GM12801 (cell line): ENCODE data around the gene ZNF277.

Experiments used
- CTCF ChIP-seq: IDR thresholded peaks from one replicate; pipeline ENCODE4 v1.5.1; 2011; ENCODE audit warnings: control low read depth; ENCODE audit not compliant: insufficient read length; ENCODE audit errors: extremely low read depth

The ZNF277 gene

DNA sequence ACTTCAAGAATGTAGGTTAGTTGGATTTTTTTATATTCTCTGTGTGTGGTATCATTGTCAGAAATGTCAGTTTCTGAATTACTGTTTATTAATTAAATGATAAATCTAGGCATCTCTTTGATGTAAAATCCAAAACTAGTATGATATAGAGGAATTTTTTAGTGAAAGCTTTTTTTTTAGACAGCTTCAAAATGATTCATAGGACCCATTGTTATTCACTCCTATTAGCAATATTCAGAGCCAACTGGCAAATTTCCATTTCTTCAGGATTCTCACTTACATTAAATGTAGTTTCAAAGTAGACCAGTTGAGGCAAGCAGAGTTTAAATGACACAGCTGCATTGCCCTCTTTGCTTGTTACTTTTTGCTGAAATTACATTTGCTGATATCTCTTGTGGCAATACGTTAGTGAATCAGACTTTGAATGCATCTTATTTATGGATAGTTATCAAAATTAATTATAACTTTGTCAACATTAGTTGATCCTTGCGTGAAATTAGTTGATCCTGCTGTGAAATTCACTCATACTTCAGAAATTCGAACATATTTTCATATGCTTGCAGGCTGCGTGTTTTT, 20.3 kb downstream of the ZNF277 start:
- TF ChIP-seq CTCF, result no peak

- no peak for TF ChIP-seq CTCF
These were observed 22.1 kb downstream of the ZNF277 start for GRCh38 chr7:112228632-112229031.

DNA sequence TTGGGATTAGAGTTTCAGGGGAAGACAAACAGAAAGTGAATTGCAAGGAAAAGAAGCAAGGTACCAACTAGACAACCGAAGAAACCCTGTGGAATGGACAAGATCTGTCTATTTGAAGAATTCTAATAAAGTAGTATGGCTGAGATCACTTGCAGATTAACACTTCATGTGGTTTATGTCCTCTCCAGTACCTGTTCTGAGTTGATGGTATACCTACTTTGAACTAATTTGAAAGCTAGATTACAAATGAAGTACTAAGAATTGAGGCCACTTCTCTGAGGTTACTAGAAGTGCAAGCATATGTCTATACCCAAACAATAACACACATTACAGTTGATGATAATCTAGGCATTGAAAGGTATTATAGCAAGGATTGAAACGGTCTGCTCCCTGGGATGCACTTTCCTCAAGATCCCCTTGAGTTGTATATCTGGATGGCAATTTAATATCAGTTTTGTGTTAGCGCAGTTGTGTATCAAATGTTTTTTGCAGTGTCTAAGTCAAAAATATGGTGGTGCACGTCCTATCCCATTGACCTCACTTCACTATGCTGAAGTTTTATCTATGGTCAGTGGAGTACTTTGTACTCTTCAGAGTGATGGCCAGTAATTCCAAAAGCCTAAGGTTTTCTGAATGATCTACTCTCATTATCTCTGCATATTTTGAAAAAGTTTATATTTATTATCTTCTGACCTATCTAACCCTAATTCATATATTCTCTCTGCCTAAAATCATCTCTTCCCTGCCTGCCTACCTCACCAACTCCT, 25.9 kb downstream of the ZNF277 start:
- no peak for TF ChIP-seq CTCF

GRCh38 chr7:112233048-112233697, 26.7 kb downstream of the ZNF277 start:
- TF ChIP-seq CTCF, result no peak

DNA sequence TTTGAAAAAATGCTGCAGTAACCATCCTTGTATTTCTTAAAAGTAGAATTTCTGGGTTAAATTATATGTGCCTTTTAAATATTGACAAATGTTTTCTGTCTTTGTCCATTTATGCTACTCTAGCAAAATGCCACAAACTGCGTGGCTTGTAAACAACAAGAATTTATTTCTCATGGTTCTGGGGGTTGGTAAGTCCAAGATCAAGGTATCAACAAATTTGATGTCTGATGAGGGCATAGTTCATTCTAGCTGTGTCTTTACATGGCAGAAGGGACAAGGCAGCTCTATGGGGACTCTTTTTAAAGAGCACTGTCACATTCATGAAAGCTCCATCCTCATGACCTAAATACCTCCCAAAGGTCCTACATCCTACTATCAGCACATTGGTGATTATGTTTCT, 27.7 kb downstream of the ZNF277 start:
- TF ChIP-seq CTCF, result no peak

GRCh38 chr7:112236597-112236996, 30.1 kb downstream of the ZNF277 start:
- no peak for TF ChIP-seq CTCF

DNA sequence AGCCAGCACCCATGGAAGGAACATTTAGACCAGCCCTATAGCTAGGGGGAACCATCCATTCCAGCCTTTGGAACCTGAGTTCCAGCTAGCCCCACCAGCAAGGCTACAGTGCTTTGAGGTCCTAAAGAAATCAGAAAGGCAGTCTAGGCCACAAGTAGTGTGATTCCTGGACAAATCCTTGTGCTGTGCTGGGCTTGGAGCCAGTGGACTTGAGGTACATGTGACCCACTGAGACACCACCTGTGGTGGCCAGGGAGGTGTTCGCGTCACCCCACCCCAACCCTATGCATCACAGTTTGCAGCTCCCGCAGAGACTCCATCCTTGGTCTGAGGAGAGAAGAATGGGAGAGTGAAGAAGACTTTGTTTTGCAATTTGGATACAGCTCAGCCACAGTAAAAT, 31.8 kb downstream of the ZNF277 start:
- no peak for TF ChIP-seq CTCF
